OCI-LY7 (cell line): ENCODE data around the gene TIPIN. TPM values are rescaled to one million over a fixed set of nuclear protein-coding genes. Genes with fewer than 3 reads are reported as not detected.

Experiments
- BruUV-seq: library from RNA; stranded (reverse); fragments of 400-500 nt; replicated peaks from 2 replicates; lab custom pipeline; 2021; lab: Mats Ljungman, UMichigan
- CTCF ChIA-PET: fragments of 300-600 bp; sonication (Branson Sonifier 250); formaldehyde crosslinking; loops from one replicate; lab custom pipeline; 2022; ENCODE audit warnings: antibody characterized with exemption; ENCODE audit not compliant: unreplicated experiment; lab: Charles Lee
- POLR2A ChIA-PET: fragments of 300-600 bp; sonication (Branson Sonifier 250); formaldehyde crosslinking; loops from one replicate; lab custom pipeline; 2022; ENCODE audit warnings: antibody characterized with exemption; lab: Charles Lee
- DNase-seq: peaks from one replicate; pipeline ENCODE4 v3.0.0-alpha.2; 2015; ENCODE audit warnings: low spot score
- H2AFZ ChIP-seq: fragments of 200-600 bp; sonication (generic), shearing (Covaris generic); 2 replicates; pipeline ENCODE4 v1.6.1; 2014; ENCODE audit warnings: mild to moderate bottlenecking, antibody characterized with exemption, low read length, moderate library complexity
- H3K27ac ChIP-seq: fragments of 200-600 bp; sonication (generic); 2 replicates; pipeline ENCODE4 v1.5.1; 2014; ENCODE audit warnings: mixed run types, low read depth, mild to moderate bottlenecking, moderate library complexity, low read length, inconsistent platforms; ENCODE audit not compliant: poor library complexity, severe bottlenecking
- H3K36me3 ChIP-seq: fragments of 200-600 bp; sonication (generic); 2 replicates; pipeline ENCODE4 v1.6.1; 2014; ENCODE audit warnings: mild to moderate bottlenecking, antibody characterized with exemption, low read length, moderate library complexity, mixed read lengths; ENCODE audit not compliant: insufficient read depth
- H3K4me1 ChIP-seq: fragments of 200-600 bp; sonication (generic); 2 replicates; pipeline ENCODE4 v1.5.1; 2014; ENCODE audit warnings: mild to moderate bottlenecking, low read length; ENCODE audit not compliant: insufficient read depth, poor library complexity, severe bottlenecking
- H3K4me2 ChIP-seq: fragments of 200-600 bp; sonication (generic); 2 replicates; pipeline ENCODE4 v1.6.1; 2014; ENCODE audit warnings: mild to moderate bottlenecking, low read length
- H3K4me3 ChIP-seq: fragments of 200-600 bp; sonication (generic); 2 replicates; pipeline ENCODE4 v1.5.1; 2014; ENCODE audit warnings: mild to moderate bottlenecking, low read depth, low read length; ENCODE audit not compliant: poor library complexity, severe bottlenecking
- H3K79me2 ChIP-seq: fragments of 200-600 bp; sonication (generic); 2 replicates; pipeline ENCODE4 v1.6.1; 2016; ENCODE audit warnings: low read depth, mild to moderate bottlenecking, low read length, moderate library complexity, mixed read lengths; ENCODE audit not compliant: insufficient read depth
- H3K9me2 ChIP-seq: fragments of 200-600 bp; sonication (generic); 2 replicates; pipeline ENCODE4 v1.6.1; 2016; ENCODE audit warnings: mild to moderate bottlenecking, low read length, mixed read lengths; ENCODE audit not compliant: insufficient read depth
- H3K9me3 ChIP-seq: fragments of 200-600 bp; sonication (generic); 2 replicates; pipeline ENCODE4 v1.6.1; 2014; ENCODE audit warnings: mild to moderate bottlenecking, mixed run types, low read length, mixed read lengths
- H4K20me1 ChIP-seq: fragments of 200-600 bp; sonication (generic); 2 replicates; pipeline ENCODE4 v1.6.1; 2014; ENCODE audit warnings: mild to moderate bottlenecking, antibody characterized with exemption, low read length, moderate library complexity, mixed read lengths; ENCODE audit not compliant: insufficient read depth
- CTCF ChIP-seq: fragments of 200-600 bp; sonication (generic); conservative IDR thresholded peaks from 2 replicates; pipeline ENCODE4 v1.5.1; 2014; ENCODE audit warnings: mild to moderate bottlenecking, antibody characterized with exemption, low read length, moderate library complexity, mixed read lengths
- EZH2phosphoT487 ChIP-seq: fragments of 200-600 bp; sonication (generic); IDR thresholded peaks from 2 replicates; pipeline ENCODE4 v1.6.1; 2018; ENCODE audit warnings: low read depth, borderline replicate concordance, mild to moderate bottlenecking, mixed run types, antibody characterized with exemption, low read length, moderate library complexity, mixed read lengths
- intact Hi-C: fragments of 100-400 bp; cut with micrococcal nuclease; formaldehyde crosslinking; loops from one replicate; pipeline ENCODE4 v1.10.0; 2022; ENCODE audit not compliant: unreplicated experiment
- total RNA-seq, 2 experiments: library from RNA; depleted of rRNA in 1 of 2; stranded (reverse); fragments of >200 nt in 1 of 2; shearing (Covaris generic) in 1 of 2; gene quantifications; 2 replicates each; pipeline ENCODE4 v1.2.3, GENCODE V29; 2014 to 2022

The TIPIN gene
- total RNA-seq, 2 experiments from 2014 or later = 26.0 to 38.1 TPM

GRCh38 chr15:66389098-66389858, 32.8 kb upstream of the TIPIN start:
- peak overlapping the region; percentile 99 for H3K4me2 ChIP-seq

GRCh38 chr15:66388576-66388975, 32.1 kb upstream of the TIPIN start:
- no peaks in the 10 kb centered on the region for H3K9me3 ChIP-seq
- DNase-seq = peak; percentile 39
- peak overlapping the region; percentile 83 for H3K27ac ChIP-seq
- POLR2A ChIA-PET = interaction anchor here (0.5 to 1.6 kb wide), 9 partner anchors 14 to 115 kb away, joined by 3 to 7 read pairs (median 3); no protein-coding TSS in a partner anchor
- TF ChIP-seq EZH2phosphoT487 (no peak), CTCF (no peak)
- CTCF ChIA-PET = interaction anchor here (0.7 to 1.2 kb wide), 2 partner anchors 12 to 111 kb away, joined by 3 read pairs; no protein-coding TSS in a partner anchor
- no peak overlapping the region for H2AFZ ChIP-seq
- peaks cover 71% of the 10 kb centered on the region for H3K79me2 ChIP-seq
- intact Hi-C loops = loop anchor here (1.0 kb wide), 1 partner anchor 94 kb away; no protein-coding TSS in a partner anchor
- no peaks in the 10 kb centered on the region for H3K9me2 ChIP-seq
- H3K4me1 ChIP-seq = peaks cover 47% of the 10 kb centered on the region
- peak overlapping the region; percentile 99 for H3K4me2 ChIP-seq
- peaks cover 17% of the 10 kb centered on the region for H4K20me1 ChIP-seq
- H3K36me3 ChIP-seq = peaks cover 28% of the 10 kb centered on the region
- no TSS peak for BruUV-seq
- H3K4me3 ChIP-seq = peak overlapping the region; percentile 83

More at GRCh38 chr15:66389098-66389858, 32.8 kb upstream of the TIPIN start:
- no peak for TF ChIP-seq CTCF
- ChIA-PET POLR2A (interaction anchor here (0.6 to 0.7 kb wide), 4 partner anchors 18 to 1813 kb away, joined by 3 to 7 read pairs (median 3); no protein-coding TSS in a partner anchor), CTCF (interaction anchor here (0.6 kb wide), 1 partner anchor 518 kb away, joined by 3 read pairs; no protein-coding TSS in a partner anchor)
- Histone ChIP-seq H2AFZ (no peak overlapping the region), H3K36me3 (peaks cover 35% of the 10 kb centered on the region), H3K4me1 (peaks cover 47% of the 10 kb centered on the region), H3K79me2 (peaks cover 78% of the 10 kb centered on the region), H3K4me3 (peak overlapping the region; percentile 83), H3K9me2 (no peaks in the 10 kb centered on the region), H3K27ac (peak overlapping the region; percentile 83), H3K9me3 (no peaks in the 10 kb centered on the region), H4K20me1 (peaks cover 24% of the 10 kb centered on the region)
- peak; percentile 56 for DNase-seq
- BruUV-seq = TSS peak; percentile 10
- intact Hi-C loops = no loop called here
